ENCODE results near the gene ANKRD13A.

DNA sequence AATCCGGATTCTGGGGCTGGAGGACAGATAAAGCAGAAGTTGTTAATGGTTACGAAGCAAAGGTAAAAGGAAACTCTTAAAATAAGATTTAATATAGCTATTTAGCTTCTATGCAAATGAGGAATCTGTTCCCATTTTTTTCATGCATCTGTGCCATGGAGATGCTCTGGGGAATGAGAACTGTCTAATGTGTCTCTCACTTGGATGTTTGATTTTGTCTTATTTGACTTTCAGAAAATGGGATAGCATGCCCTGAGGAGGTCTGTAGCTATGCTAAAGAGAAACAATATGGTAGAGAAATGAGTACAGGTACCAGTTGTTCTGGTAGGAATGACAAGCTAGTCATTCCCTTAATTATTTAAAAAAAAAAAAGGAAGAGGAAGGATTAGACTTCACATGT is 24.8 kb downstream of the ANKRD13A start:
- TF ChIP-seq POLR2A (IDR thresholded peaks at IDR 0.05), result no peak
- TF ChIP-seq, protein P1, sequence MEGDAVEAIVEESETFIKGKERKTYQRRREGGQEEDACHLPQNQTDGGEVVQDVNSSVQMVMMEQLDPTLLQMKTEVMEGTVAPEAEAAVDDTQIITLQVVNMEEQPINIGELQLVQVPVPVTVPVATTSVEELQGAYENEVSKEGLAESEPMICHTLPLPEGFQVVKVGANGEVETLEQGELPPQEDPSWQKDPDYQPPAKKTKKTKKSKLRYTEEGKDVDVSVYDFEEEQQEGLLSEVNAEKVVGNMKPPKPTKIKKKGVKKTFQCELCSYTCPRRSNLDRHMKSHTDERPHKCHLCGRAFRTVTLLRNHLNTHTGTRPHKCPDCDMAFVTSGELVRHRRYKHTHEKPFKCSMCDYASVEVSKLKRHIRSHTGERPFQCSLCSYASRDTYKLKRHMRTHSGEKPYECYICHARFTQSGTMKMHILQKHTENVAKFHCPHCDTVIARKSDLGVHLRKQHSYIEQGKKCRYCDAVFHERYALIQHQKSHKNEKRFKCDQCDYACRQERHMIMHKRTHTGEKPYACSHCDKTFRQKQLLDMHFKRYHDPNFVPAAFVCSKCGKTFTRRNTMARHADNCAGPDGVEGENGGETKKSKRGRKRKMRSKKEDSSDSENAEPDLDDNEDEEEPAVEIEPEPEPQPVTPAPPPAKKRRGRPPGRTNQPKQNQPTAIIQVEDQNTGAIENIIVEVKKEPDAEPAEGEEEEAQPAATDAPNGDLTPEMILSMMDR (IDR thresholded peaks at IDR 0.05), result no peak
- TF ChIP-seq POLR2AphosphoS5 (IDR thresholded peaks at IDR 0.05), result no peak

All from breast epithelium (tissue), 3 donors.